ENCODE data around the gene FBXO40.
"Not testable (repeated sequence)": the region's sequence is repeated elsewhere in the genome, so short reads cannot be mapped to it uniquely, and the experiment has no call there.

The FBXO40 gene, protein sequence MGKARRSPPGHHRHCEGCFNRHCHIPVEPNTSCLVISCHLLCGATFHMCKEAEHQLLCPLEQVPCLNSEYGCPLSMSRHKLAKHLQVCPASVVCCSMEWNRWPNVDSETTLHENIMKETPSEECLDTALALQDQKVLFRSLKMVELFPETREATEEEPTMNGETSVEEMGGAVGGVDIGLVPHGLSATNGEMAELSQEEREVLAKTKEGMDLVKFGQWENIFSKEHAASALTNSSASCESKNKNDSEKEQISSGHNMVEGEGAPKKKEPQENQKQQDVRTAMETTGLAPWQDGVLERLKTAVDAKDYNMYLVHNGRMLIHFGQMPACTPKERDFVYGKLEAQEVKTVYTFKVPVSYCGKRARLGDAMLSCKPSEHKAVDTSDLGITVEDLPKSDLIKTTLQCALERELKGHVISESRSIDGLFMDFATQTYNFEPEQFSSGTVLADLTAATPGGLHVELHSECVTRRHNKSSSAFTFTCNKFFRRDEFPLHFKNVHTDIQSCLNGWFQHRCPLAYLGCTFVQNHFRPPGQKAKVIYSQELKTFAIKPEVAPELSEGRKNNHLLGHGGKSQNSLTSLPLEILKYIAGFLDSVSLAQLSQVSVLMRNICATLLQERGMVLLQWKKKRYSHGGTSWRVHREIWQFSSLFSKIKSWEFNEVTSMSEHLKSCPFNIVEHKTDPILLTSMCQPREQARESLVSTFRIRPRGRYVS
- total RNA-seq, result 0 reads per million in 4 experiments

DNA sequence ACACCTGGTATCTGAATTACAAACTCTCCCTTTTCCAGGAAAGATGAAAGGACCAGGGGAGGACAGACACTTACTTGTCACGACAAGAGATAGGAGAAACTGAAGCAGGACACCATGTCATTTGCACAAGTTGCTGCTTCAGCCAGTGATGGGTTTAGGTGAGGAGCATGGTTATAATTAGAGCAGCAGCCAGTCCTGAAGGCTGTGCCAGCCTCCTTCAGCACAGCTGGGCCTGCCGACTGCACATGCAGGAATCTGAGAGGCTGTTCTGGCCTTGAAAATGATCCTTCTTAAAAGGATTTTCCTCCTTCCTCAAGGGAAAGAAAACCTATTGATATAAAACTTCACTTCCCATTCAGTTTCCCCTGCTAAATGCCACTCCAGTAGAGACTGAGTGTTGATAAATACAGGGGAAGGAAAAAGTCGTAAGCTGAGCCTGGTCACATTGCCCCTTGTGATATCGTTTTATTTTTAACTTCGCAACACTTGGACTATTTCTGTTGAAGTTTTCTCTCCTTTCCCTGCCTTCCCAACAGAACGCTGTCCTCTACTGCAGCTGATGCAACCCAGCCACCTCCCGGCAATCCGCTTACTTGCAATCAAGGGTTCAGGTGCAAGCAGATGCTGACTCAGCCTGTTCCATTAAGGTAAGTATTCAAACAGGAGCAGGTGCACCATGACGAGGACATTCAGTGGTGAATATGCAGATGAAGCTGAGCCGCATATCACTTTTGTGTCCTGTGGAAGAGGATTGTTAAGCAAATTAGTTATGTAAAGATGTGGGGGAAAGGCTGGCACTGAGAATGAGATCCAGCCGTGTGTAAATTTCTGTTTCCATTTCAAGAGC, at the start of gene FBXO40:
Gene FBXO40 (plus strand): TSS at position 524 of the 847 bp plus-strand sequence. CDS start 27,197 bp downstream, outside the sequence.
- no peak for DNase-seq

DNA sequence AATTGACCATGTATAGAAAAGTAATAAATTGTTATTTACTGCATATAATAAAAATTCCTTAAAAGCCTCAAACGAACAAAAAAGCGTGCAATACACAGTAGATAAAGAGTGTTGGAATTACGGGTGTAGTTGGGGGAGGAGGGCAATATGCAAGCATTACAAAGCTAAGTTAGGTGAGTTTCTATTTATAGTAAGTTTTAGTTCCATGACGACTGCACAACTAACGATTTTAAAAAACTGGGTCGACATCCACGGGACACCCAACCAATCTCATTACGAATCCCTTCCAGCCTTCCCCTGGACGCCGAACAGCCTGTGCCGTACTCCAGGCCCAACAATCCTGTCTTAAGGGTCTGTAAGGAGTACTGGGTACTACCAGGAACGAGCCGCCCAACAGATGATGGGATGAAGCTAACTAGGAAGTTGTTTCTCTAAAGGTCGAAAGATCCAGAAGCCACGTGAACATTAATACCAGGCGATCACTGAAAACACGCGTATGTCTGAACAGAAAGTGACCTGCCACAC, 48.1 kb upstream of the FBXO40 start:
- DNase-seq, result no peak

DNA sequence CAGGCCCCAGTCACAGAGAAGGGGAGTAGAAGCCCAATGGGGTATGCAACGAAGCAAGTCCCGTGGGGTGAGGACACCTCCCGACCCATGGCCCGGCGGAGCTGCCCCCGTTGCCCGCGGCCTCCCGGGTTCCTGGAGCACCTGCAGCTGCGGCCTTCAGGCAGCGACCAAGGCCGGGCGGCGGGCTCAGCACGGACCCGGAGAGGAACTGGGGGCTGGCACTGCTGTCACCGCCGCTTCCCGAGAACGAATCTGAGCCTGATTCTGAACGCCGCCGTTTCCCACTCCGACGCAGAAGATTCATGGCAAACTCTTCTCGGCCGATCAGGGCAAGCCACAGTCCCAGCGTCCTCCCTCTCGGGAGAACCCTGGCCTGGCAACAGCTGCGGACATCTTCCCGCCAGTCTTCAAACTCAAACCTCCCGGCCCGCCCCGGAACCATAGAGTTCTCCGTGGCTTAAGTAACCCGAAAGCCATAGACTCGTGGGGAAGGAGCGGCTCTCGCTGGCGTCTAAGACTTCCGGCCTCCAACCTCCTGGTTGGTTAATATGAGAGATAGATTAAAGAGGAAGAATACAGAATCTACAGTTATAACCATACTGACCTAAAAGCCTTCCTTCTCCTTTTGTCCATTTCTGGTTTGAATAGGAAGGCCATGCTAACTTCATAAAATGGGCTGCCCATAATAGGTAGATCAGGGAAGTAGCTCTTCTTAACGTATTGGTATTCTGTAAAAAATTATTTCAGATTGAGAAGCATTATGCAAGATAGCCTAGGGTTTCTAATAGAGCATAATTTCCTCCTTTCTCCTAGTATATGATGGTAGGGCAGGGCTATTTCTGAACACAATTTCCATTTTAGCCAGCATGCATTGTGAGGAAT, 47.4 kb upstream of the FBXO40 start, which contains the start of gene POLQ:
Gene POLQ (minus strand): TSS at position 415 of the 882 bp plus-strand sequence. CDS start 111 bp downstream, at position 304.
- peak; percentile 61 for DNase-seq

DNA sequence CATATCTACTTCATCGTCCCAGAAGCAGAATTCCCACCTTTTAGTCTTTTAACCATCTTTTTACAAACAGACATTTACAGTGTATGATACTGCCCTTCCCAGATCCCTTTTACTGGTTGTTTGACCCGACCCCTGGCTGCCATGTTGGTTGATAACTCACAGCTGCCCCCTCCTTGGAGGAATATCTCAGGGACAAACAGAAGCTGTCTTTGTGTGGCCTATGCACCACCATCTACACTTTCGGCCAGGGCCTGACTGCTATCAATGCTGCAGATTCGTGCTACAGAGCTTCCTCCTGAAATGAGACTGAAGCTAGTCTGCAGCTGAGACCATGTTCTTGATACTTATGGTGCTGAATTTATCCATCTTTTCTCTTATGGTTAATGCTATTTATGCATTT, 40.8 kb upstream of the FBXO40 start:
- no peak for DNase-seq

DNA sequence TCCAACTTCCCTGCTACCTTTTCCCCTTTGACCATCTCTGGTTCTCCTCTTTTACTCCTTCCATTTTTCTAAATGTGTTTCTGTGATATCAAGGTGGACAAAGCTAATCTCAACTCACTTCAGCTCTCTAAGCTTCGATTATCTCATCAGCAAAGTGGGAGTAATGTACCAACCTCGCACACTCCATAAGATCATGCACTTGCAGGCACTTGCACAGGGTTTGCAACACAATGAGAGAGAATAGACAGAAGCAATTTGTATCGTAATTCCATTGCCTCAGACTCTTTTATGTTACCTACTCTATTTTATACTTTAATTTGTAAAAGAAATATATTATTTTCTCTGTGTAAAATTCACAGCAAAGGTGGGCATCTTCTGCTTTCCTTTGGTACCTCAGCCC, 40.4 kb upstream of the FBXO40 start:
- no peak for DNase-seq

DNA sequence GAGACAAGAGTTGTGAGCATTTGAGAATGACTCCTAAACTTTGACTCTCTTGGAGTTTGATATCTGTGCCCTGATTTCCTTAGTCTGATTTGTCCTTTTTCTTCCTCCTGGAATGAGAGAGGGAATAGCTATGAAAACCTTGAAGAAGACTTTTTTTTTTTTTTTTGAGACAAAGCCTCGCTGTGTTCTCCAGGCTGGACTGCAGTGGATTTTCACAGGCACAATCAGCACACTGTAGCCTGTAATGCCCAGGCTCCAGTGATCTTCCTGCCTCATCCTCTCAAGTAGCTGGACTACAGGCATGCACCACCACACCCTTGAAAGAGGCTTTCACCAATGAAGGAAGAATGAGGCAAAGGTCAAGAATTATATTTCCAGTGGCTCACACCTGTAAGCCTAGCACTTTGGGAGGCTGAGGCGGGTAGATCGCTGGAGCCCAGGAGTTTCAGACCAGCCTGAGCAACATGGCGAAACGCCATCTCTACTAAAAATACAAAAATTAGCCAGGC, 35.7 kb upstream of the FBXO40 start:
- no peak for DNase-seq

DNA sequence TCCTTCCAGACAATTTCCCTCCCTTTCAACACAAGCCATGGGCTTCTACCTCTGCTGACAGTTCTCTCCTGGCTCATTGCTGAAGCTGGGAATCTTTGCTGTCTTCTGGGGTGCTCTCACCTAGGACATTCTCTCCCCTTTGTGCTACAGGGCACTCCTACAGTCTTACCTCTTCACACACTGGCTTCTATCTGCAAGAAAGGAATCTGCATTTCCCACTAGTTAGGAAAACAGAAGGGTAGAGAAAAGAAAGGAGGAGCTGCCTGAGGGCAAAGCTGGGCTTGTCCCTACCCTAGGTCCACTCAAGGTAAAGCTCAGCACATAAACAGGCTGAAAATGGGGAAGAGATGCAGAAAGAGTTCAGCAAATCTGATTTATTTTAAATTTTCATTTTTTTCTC, 31.0 kb upstream of the FBXO40 start:
- DNase-seq, result no peak

DNA sequence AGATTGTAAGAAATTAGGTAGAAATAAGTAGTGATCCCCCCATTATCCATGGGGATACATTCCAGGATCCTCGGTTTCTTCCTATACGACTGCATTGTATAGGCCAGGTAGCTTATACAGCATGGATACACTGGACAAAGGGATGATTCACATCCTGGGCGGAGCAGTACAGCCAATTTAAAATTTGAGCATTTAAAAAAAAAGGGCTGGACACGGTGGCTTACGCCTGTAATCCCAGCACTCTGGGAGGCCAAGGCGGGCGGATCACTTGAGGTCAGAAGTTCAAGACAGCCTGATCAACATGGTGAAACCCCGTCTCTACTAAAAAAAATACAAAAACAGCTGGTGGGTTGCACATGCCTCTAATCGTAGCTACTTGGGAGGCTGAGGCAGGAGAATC, 26.4 kb upstream of the FBXO40 start:
- no peak for DNase-seq

DNA sequence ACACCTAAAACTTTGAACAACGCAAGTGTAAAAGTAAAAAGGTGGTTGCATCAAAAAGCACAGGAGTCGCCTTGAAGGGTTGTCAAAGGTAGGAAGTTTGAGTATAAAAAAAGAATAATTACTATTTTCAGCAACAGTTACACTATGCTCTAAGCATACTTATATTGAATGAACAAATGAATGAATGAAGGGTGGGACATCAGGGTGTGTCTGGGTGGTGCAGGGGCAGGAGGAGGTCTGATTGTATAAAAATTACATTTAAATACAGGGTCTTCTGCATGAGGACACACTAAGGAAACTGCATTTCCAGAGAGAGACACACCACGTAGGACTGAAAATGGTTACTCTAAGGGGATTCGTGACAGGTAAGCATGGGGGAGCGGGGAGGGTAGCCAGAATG, 25.5 kb upstream of the FBXO40 start, which contains the start of gene ARGFX:
Gene ARGFX (plus strand): TSS at position 301 of the 400 bp plus-strand sequence. CDS start 2,765 bp downstream, outside the sequence.
- DNase-seq, result no peak

DNA sequence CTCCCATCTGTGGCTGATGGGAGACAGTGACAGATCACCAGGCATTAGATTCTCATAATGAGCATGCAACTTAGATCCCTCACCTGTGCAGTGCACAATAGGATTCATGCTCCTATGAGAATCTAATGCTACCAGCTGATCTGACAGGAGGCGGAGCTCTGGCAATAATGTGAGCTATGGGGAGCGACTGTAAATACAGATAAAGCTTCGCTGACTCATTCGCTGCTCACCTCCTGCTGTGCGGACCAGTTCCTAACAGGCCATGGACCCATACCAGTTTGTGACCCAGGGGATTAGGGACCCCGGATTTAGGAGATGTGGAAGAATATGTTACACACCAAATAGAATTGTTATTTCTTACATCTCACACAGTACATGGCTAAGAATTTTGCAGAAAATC, 18.7 kb upstream of the FBXO40 start:
- no peak for DNase-seq

DNA sequence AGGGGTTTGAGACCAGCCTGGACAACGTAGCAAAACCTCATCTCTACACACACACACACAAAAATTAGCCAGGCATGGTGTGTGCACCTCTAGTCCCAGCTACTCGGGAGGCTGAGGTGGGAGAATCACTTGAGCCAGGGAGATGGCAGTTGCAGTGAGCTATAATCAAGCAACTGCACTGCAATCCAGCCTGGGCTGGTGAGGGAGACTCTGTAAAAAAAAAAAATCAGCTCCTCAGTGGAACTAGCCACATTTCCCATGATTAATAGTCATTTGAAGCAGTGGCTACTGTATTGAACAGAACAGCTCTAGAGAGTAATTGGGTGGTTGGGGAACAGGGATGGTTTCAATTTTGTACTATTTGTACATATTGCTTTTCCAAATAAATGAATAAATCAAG, 11.5 kb upstream of the FBXO40 start:
- DNase-seq, result no peak

DNA sequence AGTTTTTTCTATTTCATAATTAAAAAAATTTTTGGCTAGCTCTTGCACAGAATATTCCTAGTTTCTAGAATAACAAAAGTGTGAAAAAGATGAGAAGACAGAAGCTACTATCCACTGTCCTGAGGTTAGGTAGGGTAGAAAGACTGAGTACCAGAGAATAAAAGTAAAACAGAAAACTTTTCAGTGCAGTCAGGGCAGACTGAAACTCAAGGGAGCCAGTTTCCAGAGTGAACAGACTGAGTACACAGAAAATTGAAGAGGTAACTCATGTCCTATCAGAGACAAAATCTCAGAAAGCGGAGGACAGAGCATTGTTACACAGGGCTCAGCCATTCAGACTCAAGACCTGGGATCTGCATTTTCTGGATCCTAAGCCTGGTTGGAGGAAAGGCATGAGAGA, 8.8 kb upstream of the FBXO40 start:
- no peak for DNase-seq

DNA sequence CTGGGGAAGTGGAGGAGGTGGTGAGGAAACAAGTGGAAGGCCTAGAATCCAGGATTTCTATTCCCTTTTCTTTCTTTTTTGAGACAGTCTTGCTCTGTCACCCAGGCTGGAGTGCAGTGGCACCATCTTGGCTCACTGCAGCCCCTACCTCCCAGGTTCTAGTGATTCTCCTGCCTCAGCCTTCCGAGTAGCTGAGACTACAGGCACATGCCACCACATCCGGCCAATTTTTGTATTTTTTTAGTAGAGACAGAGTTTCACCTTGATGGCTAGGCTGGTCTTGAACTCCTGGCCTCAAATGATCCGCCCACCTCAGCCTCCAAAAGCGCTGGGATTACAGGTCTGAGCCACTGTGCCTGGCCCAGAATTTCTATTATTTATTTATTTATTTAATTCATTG, 627 bp downstream of the FBXO40 start:
- not testable (repeated sequence) for DNase-seq

DNA sequence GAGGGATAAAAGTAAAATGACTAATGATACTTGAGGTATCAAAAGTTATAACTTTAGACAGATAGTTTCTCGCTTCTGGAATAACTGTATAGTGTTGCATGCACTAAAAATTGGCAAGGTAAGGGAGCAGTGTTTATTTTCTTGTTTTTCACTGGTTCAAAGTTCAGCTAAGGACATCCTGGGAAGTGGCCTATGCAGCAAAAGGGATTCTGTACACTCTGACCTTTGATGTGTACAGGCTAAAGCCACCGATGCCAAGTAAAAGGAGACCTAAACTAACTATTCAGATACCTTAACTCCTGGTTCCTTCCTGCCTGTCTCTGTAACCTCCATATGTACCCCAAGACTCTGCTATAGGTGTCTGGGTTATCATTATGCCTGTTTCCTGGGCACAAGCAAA, 1.7 kb downstream of the FBXO40 start:
- no peak for DNase-seq

DNA sequence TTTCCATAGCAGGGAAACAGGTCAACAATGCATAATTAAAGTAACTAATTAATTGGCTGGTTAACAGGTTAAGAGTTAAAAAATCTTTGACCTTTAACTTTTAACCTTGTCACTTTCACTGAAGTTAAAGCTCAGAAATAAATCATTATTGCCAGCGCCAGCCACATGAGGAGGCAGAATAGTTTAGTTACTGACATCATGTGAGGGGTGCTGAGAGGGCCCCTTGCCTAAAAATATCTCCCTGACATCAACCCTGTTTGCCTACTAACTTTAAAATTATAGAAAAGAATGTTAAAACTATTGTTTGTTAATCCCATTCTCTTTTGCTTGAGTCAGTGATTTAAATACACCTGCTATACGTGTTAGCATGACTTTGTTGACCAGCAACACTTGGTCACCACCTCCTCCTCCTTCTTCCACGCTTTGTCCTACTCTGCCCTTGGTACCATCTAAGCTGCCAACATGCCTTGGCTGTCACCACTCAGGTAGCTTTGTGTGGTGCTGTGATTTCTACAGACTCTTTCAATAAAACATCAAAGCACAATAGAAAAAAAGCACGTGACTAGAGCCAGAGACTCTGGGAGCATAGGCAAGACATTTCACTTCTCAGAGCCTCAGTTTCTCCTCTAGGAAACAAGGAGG, 2.7 kb downstream of the FBXO40 start:
- no peak for DNase-seq

DNA sequence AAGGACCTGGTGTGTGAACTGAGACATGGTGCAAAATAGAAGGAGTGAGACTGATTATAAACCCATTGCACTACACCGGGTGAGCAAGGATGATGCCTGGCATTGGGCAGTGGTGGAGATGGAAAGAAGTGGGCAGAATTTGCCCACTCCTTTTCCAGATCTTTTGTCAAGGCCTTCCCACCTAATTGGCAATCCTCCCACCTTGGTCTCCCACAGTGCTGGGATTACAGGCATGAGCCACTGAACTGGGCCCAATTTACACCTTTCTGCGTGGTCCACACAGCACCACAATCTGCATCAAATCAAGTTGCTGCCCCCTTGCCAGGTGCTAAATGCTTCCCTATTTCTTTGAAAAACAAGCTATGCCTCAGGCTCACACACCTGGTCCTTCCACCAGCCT, 5.4 kb downstream of the FBXO40 start:
- no peak for DNase-seq

DNA sequence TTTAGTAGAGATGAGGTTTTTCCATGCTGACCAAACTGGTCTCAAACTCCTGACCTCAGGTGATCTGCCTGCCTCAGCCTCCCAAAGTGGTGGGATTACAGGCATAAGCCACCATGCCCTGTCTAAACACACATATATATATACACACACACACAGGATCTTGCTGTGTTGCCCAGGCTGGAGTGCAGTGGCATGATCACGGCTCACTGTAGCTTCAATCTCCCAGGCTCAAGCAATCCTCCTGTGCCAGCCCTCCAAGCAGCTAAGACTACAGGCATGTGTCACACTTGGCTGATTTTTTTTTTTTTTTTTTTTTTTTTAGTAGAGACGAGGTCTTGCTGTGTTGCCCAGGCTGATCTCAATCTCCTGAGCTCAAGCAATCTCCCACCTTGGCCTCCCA, 6.7 kb downstream of the FBXO40 start:
- DNase-seq, result not testable (repeated sequence)

DNA sequence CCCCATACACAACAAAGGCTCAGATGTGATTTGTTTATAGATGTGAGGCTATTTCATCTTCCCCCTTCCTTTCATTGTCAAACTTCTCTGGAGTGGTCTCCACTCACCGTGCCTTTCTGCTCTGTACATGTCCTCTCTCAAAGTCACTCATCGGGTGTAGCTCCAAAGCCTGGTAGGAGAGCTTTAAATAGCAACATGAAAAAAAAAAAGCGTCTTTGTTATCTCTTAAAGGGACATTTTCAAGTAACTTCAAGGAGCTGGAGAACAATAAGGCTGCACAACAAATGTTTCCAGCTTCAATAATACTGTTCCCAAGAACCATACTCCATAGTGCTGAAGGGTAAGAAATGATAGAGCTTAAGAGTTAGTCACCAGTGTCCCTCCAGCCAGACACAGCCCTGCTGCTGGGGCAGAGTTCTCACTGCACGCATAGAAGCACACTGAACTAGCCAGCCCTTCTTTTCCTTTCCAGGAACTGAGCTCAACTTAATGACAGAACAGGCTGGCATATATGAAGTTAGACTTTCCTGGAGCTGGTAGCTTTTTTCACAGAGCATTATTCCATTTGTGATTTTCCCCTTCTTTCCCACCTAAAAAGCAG, 8.1 kb downstream of the FBXO40 start:
- no peak for DNase-seq

DNA sequence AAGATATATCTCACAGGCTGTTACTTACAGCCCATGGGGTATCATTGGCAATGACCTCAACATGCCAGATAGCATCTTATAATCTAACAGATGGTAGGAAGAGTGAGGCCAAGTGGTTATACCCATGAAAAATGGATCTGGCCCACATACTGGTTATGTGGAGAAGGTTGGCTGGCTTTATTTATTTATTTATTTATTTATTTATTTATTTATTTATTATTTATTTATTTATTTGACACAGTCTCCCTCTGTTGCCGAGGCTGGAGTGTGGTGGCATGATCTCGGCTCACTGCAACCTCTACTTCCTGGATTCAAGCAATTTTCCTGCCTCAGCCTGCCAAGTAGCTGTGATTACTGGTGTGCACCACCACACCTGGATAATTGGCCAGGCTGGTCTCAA, 11.6 kb downstream of the FBXO40 start:
- no peak for DNase-seq

DNA sequence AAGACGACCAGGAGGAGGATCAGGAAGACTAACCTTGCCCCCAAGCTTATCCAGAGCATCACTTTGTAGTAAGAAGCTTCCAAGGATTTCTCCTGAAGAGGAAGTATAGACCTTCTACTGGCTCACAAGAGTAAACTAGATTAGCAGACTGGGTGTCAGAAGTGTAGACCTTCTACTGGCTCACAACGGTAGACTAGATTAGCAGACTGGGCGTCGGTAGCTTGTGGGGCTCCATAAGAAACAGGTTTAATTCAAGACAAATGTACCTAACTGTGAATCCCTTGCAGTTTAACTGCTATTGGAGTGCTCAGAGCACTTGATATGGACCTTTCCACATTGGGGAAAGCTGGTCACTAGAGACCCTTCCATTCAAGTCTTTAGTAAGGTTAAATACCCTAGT, 12.9 kb downstream of the FBXO40 start:
- no peak for DNase-seq

DNA sequence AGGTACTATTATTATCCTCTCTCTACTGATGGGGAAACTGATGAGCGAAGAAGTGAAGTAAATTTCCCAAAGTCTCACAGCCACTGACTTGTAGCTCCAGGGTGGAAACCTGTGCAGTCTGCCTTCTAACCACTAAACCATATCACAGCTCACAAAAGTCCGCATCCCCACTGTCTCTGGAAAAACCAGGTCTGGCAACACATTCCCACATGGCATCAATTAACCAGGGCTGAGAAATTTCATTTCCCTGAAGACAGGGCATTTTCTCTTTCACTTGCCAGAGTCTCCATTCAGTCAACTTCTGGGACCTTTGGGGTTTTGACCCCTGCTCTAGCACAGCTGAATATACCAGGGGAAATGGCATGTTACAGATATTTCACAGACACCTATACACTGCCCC, 26.5 kb downstream of the FBXO40 start:
- no peak for DNase-seq
